Measurements from ENCODE around the gene FPR3.

- TF ChIP-seq CTCF (IDR thresholded peaks at IDR 0.05) (peak; percentile 12 to 55 (median 42)), POLR2A (IDR thresholded peaks at IDR 0.05) (no peak)
These were observed 15.3 kb downstream of the FPR3 start for GRCh38 chr19:51810223-51810622.
